Amygdala (tissue), 56 donors: ENCODE measurements around the gene CHD3.

Experiments
- DNase-seq, 56 donors: peaks; one replicate each; lab custom pipeline; 2025; lab: John Stamatoyannopoulos, UW

The CHD3 gene

GRCh38 chr17:7955414-7956227 lies 67.0 kb downstream of the CHD3 start:
- DNase-seq: no peak

- peak in 3 of 56 donors; percentile 2 to 14 (median 6) for DNase-seq
Measured at GRCh38 chr17:7956228-7956965, 67.8 kb downstream of the CHD3 start.

GRCh38 chr17:7959503-7960253 lies 71.1 kb downstream of the CHD3 start:
- DNase-seq: no peak

GRCh38 chr17:7961421-7961820 lies 72.8 kb downstream of the CHD3 start:
- no peak for DNase-seq
